GM21786 (cell line): ENCODE measurements around the gene TRIM72.
"Not testable (repeated sequence)": the region's sequence is repeated elsewhere in the genome, so short reads cannot be mapped to it uniquely, and the experiment has no call there.

ENCODE experiments used
- ATAC-seq: cut with Tn5 transposase; IDR thresholded peaks from one replicate; pipeline ENCODE4 v1.9.1; 2021; ENCODE audit not compliant: unreplicated experiment

TRIM72 gene

DNA sequence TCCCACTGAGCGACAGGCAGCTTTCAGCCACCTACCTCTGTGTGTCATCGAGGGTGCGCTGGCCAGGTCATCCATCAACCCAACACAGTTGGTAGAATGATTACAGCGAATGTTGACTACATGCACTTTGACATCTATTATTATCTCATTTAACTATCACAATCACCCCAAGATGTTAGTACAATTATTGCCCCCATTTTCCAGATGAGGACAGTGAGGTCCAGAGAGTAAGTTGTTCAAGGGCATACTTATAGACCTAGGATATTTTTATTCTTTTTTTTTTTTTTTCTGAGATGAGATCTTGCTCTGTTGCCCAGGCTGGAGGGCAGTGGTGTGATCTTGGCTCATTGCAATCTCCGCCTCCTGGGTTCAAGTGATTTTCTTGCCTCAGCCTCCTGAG lies 37.5 kb downstream of the TRIM72 start:
- ATAC-seq, result no peak

DNA sequence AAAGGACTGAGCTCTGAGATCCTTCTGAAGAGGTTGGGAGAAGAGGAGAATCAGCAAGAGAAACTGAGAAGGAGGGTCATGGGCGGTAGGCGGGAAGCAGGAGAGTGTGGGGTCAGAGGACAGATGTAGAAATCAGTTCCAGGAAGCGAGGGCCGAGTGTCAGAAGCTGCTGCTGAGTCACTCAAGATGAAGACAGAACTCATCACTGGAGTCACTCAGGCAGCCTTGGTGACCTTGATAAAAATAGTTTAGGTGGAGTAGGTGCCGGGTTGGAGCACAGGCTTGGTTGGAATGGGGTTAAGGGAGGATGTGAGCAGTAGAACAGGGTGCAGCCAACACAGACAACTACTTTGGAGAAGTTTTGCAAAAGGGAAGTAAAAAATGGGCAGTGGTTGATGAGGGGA lies 39.7 kb downstream of the TRIM72 start:
- ATAC-seq, result no peak

DNA sequence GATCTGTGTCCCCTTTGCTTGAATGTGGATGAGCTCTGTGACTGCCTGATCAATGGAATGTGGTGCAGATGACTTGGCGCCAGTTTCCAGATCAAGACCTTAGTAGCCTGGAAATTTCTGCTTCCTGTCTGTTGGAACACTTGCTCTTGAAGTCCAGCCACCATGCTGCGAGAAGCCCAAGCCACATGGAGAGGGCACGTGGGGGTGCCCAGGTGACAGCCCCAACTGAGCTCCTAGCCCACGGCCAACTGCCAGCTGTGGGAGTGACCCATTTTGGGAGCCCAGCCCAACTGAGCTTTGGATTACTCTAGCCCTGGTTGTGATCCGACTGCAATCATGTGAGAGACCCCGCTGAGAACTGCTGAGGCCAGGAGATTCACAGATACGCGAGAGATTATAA lies 42.5 kb downstream of the TRIM72 start:
- ATAC-seq, result no peak

DNA sequence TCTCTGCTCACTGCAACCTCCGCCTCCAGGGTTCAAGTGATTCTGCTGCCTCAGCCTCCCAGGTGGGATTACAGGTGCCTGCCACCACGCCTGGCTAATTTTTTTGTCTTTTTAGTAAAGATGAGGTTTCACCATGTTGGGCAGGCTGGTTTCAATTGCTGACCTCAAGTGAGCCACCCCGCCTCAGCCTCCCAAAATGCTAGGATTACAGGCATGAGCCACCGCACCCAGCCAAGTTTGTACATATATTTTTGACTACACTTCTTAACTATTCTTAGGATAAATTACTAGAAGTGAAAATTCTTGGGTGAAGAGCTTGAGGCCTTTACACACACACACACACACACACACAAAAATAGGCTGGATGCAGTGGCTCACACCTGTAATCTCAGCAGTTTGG lies 44.4 kb downstream of the TRIM72 start:
- ATAC-seq, result no peak

DNA sequence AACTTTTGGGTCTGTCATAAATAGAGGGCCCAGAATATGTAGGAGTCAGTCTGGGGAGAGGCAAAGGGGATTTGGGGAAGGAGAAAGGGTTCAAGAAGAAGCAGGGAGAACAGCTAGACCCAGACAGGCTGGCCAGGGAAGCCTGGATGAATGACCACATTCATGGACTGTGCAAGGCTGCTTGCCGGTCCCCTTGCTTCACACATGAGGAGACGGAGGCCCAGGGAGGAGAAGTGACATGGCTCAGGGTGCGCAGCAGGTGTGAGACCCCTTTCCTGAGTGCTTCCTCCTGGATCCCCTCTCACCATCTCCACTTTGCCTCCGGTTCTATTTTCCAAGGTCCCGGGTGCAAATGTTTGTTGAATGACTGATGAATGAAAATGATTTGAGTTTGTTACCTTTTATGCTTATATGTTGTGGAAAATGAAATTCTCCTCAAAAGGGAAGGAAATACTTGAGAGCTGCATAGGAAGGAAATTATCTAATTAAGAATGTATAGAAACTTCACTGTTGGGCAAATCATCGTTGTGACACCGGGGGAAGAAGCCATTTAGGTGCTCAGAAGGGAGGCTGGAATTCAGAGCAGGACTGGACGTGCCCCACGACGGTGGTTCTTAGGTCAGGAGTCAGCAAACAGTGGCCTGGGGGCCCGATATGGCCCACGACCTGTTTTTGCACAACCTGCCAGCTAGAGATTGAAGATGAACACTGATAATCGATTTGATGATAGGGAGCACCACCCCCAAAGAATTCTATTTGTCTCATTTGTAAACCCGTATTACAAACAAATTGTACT lies 46.4 kb downstream of the TRIM72 start:
- no peak for ATAC-seq

DNA sequence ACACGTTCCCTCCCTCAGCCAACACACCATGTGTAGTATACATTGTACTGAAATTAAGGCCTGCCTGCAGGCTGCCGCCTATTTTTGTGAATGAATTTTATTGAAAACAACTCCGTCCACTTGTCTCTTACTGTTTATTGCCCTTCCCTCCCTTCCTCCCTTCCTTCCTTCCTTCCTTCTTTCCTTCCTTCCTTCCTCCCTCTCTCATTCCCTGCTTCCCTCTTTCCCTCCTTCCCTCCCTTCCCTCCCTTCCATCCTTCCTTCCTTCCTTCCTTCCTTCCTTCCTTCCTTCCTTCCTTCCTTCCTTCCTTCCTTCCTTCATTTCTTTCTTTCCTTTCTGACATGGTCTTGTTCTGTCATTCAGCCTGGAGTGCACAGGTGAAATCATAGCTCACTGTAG lies 48.2 kb downstream of the TRIM72 start:
- ATAC-seq, result no peak

DNA sequence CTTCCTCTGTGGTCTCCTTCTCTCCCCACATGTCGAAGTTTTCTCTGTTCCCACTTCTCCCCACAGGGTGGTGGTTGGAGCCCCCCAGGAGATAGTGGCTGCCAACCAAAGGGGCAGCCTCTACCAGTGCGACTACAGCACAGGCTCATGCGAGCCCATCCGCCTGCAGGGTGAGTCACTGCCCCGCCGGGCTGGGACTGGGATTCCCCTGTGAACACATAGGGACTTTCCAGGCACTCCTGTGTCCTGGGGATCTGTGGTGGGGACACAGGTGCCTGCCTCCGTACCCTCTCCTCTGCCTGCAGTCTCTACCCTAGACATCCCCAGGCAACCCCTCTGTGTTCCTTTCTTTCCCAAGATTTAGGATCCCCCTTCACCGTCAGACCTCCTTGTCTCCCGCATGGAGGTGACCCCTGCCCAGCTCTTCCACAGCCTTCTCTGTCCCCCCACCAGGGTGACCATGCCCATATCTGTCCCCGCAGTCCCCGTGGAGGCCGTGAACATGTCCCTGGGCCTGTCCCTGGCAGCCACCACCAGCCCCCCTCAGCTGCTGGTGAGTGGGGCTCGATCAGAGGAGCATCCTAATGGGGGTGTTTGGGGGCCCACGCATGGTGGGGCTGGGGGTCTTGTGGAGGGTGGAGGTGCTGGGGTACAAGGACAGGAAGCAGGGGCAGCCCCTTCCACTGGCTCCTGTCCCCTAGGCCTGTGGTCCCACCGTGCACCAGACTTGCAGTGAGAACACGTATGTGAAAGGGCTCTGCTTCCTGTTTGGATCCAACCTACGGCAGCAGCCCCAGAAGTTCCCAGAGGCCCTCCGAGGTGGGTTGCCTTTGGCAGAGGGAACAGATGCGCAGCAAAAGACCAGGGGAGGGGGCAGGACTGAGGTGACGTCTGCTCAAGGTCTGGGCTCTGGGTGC lies 51.7 kb downstream of the TRIM72 start:
- ATAC-seq, result peak; percentile 91

DNA sequence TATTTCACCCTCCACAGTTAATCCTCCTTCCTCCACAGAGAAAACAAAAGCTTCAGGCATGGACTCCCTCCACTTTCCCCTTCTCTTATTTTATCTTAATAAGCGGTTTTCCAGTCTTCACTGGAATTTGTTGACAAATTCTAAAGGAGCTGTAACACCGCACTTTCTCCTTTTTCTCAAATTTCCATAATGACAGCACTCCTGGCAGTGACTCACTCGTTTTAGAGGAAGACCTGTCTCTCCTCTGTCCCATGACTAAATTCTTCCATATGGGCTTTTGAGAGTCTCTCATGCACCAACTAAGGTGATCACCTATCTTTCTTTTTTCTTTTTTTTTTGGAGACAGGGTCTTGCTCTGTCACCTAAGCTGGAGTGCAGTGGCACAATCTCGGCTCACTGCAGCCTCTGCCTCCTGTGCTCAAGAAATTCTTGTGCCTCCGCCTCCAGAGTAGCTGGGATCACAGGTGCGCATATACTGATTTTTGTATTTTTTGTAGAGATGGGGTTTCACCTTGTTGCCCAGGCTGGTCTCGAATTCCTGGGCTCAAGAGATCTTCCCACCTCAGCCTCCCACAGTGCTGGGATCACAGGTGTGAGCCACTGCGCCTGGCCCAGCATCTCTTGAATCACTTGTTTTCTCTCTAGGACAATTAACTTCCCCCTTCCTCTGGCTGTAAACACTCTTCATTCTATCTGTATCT lies 53.6 kb downstream of the TRIM72 start:
- no peak for ATAC-seq

DNA sequence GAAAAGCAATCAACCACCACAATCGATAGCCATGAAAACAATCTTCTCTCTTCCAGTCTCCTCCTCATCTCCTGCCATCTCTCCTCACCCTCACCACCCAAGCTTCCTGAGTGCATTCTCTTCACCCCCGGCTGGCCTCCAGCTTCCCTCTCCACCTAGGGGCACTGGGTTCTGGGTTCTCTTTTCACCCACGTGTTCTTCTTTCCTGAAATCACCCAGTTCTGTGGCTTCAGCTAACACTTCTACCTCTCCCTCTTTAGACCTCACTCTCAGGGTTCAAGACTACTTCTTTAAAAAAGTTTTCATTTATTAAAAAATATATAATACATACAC lies 54.1 kb downstream of the TRIM72 start:
- ATAC-seq, result no peak

DNA sequence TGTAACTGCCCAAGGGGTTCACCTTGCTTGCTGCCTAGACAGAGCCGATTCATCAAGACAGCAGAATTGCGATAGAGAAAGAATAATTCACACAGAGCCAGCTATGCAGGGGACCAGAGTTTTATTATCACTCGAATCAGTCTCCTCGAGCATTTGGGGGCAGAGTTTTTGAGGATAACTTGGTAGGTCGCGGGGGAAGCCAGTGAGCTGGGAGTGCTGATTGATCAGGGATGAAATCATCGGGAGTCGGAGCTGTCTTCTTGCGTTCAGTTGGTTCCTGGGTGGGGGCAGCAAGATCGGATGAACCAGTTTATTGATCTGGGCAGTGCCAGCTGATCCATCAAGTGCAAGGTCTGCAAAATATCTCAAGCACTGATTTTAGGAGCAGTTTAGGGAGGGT lies 55.0 kb downstream of the TRIM72 start:
- no peak for ATAC-seq

DNA sequence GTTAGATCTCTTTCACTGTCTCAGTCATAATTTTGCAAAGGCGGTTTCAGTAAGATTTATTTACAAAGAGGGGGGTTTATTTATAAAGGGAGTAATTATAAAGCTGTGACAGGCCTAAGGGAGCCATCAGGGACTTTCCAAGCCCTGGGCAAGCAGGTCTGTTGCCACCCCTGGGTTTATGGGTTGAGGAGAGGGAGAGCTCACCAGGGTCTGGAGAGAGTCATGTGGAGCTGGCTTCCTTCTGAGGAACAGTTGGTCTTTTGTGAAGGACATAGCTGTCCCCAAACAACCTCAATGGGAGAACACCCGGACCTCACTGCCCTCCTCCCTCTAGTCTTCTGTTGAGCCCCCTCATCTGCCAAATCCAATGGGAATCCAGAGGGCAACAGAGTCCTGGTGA lies 55.6 kb downstream of the TRIM72 start:
- no peak for ATAC-seq

DNA sequence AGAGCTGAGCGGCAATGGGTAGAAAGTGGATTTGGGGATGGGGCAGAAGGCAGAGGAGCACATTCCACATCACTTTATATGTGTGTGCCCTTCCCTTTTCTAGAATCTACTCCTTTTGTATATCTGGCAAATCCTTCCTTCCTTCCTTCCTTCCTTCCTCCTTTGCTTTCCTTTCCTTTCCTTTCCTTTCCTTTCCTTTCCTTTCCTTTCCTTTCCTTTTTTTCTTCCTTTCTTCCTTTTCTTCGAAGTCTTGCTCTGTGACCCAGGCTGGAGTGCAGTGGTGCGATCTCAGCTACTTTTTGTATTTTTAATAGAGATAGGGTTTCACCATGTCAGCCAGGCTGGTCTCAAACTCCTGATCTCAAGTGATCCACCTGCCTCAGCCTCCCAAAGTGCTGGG lies 56.1 kb downstream of the TRIM72 start:
- not testable (repeated sequence) for ATAC-seq

DNA sequence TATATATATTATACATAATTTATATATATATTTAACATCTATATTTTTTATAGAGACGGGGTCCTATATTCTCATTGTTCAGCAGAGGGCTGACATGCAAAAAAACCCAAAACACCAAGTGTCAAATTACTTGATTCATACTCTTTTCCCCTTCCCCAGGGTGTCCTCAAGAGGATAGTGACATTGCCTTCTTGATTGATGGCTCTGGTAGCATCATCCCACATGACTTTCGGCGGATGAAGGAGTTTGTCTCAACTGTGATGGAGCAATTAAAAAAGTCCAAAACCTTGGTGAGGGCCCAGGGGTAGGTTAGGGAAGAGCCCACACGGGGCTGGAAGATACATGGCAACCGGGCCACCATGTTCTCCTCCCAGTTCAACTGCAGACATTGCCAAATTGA lies 56.9 kb downstream of the TRIM72 start:
- no peak for ATAC-seq

DNA sequence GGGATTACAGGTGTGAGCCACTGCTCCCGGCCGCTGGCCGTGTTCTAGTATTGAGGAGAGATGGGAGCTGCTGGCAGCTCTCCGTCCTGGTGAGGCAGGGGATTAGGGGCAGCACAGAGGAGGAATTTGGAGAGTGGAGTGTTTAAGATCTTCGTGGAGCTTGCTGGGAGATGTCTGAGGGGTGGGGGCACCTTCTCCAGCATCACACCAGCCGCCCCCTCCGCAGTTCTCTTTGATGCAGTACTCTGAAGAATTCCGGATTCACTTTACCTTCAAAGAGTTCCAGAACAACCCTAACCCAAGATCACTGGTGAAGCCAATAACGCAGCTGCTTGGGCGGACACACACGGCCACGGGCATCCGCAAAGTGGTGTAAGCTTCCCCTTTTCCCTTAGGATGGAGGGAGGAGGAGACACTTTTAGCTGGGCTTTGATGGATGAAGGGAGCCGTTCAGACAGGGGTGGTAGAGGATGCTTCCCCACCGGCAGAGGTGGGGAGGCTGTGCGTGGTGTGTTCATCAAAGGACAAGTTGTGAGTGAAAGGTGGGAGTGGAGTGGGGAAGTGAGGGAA lies 57.8 kb downstream of the TRIM72 start:
- no peak for ATAC-seq

DNA sequence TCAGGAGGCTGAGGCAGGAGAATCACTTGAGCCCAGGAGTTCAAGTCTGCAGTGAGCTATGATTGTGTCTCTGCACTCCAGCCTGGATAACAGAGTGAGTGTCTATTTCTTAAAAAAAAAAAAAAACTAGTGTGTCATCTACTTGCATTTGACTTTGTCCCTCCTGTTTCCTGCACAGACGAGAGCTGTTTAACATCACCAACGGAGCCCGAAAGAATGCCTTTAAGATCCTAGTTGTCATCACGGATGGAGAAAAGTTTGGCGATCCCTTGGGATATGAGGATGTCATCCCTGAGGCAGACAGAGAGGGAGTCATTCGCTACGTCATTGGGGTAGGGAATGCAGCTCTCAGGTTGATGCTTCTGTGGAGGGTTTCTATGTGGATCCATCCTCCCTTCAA lies 59.3 kb downstream of the TRIM72 start:
- no peak for ATAC-seq

DNA sequence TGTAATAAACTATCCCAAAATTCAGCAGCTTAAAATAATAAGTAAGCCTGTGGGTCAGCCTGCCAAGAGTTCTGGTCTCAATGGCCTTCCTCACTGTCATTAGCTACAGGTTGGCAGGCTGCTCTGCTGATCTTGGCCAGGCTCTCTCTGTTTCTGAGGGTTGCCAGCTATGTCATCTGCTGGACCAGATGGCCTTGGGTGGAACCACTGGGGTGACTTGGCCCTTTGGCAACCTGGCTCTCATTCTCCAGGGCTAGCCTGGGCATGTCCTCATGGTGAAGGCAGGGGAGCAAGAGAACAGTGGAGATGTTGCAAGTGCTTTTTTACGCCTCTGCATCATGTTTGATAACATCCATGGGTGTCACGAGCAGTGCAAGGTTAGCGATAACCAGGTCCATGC lies 59.8 kb downstream of the TRIM72 start:
- no peak for ATAC-seq

DNA sequence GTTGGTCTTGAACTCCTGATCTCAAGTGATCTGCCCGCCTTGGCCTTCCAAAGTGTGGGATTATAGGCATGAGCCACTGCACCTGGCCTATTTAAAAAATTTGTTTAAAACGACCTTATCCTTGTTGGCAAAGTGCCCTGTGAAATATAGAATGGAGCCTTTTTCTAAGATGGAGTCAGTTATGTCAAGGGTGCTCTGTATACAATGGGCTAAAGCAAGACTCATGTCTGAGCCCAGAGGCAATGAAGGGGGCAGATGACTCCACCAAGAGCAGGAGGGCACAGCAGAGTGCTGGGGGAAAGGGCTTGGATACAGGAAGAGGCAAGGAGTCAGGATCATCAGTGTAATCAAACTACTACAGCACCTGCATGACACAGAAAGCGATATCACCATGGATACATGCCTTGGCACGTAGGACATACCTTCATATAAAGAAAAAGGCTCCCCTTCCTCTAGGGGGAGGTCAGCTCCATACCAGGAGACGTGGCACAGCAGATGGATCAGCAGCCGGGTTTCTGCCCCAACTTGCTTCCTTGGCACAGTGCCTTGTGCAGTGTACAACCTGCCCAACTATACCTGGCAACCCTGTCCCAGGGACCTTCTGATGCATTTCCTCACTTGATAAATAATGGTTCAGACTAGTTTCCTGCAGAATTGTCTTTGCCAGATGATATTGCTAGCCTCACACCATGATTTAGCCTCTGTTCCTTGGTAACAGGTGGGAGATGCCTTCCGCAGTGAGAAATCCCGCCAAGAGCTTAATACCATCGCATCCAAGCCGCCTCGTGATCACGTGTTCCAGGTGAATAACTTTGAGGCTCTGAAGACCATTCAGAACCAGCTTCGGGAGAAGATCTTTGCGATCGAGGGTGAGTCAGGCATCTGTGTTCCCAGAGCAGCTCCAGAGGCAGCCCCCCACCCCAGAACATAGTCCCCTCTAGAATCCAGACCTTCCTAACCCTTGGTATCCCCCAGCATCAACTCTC lies 61.2 kb downstream of the TRIM72 start:
- ATAC-seq, result no peak

DNA sequence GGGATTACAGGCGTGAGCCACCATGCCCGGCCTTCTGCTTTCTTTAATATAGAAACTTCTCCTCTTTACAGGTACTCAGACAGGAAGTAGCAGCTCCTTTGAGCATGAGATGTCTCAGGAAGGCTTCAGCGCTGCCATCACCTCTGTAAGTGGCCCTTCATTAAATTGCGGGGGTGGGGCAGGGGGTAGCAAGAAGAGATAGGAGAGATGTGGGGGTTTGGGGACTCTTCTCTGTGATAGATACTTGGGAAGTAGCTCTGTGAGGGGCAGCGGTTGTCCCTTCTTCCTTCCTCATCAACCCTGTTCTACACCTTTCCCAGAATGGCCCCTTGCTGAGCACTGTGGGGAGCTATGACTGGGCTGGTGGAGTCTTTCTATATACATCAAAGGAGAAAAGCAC lies 62.7 kb downstream of the TRIM72 start:
- no peak for ATAC-seq

DNA sequence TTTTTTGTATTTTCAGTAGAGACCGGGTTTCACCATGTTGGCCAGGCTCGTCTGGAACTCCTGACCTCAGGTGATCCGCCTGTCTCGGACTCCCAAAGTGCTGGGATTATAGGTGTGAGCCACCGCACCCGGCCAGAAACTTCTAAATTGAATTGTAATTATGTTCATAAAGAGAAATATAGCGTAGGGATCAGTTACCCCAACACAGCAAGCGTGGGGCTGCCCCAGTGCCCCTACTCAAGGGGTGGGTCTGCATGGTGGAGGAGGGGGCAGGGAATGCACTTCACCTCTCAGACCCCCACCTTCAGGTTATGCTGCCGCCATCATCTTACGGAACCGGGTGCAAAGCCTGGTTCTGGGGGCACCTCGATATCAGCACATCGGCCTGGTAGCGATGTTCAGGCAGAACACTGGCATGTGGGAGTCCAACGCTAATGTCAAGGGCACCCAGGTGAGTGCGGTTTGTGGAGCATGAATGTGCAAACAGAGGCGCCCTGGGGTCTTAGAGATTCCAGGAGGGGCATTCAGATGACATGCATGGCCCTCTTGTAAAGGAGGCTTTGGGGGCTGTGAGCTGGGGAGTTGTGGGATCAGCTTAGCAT lies 63.8 kb downstream of the TRIM72 start:
- no peak for ATAC-seq

DNA sequence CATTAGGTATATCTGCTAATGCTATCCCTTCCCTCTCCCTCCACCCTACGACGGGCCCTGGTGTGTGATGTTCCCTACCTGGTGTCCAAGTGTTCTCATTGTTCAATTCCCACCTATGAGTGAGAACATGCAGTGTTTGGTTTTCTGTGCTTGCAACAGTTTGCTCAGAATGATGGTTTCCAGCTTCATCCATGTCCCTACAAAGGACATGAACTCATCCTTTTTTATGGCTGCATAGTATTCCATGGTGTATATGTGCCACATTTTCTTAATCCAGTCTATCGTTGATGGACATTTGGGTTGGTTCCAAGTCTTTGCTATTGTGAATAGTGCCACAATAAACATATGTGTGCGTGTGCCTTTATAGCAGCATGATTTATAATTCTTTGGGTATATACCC lies 64.9 kb downstream of the TRIM72 start:
- ATAC-seq, result not testable (repeated sequence)
